Ramos (cell line): ENCODE measurements around the gene PLAAT5.
"Not testable (repeated sequence)": the region's sequence is repeated elsewhere in the genome, so short reads cannot be mapped to it uniquely, and the experiment has no call there.

ENCODE experiments used
- in situ Hi-C: fragments of 300-500 bp; cut with MboI; formaldehyde crosslinking; loops from one replicate; pipeline ENCODE4 v1.14.3; 2022; ENCODE audit warnings: low sequenced_read_pairs; ENCODE audit not compliant: unreplicated experiment

PLAAT5 gene

DNA sequence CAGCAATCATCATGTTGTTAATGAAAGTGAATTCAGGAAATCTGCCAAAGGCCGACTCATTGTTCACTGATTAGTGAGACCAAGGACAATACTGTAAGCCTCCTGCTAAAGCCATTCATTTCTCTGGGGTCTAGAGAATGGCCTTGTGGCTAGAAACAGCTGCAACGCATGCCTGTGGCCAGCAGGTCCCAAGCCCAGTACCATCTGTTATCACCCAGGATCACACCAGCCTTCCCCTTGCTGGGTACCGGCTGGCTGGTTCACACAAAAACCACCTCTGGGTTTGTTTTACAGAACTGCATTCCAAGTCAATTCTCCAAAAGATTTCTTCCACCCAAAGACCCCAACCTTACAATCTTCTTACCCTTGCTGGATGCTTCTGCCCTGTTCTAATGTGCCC, 1.1 kb downstream of the PLAAT5 start:
- in situ Hi-C loops: no loop called here

DNA sequence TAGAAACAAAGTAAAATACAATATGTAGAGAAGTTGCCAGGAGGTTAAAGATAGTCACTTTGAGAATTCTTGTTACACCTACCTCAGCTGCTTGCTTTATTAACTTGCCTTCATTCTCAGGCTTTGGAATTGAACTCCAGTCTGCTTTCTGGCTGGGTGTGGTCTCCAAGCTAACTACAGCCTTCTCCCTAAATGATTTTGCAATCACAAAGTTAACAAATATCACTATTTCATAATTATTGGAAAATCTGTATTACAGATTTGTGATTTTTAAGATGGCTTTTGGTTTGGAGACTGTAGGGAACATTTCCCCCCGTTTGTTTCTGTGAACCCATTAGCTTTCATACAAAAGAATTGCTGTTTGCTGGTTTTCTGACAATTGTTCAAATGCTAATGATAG, 2.2 kb downstream of the PLAAT5 start:
- in situ Hi-C loops: no loop called here

DNA sequence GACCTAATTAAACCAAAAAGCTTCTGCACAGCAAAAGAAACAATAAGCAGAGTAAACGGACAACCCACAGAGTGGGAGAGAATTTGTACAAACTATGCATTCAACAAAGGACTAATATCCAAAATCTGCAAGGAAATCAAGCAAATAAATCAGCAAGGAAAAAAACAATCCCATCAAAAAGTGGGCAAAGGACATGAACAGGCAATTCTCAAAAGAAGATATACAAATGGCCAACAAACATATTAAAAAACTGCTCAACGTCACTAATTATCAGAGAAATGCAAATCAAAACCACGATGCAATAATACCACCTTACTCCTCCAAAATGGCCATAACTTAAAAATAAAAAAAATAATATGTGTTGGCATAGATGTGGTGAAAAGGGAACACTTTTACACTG, 5.2 kb downstream of the PLAAT5 start:
- in situ Hi-C loops: no loop called here

DNA sequence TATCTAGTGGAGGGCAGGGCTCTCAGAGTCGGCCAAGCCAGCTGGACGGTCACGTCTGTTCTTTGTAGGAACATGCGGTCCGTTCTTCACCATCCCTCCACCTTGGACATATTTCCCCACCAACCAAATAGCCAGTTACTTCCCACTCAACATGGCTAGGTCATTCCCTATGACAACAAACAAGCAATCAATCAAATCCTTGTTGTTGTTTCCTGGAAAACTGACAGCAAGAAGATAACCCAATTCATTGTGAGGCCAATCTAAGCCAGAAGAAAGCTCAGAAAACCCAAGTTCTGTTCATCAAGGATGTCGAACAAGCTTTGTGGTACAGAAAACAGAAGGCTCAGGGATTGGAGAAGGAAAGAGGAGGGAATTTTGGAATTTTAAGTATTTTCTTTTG, 10.9 kb downstream of the PLAAT5 start:
- in situ Hi-C loops: no loop called here

DNA sequence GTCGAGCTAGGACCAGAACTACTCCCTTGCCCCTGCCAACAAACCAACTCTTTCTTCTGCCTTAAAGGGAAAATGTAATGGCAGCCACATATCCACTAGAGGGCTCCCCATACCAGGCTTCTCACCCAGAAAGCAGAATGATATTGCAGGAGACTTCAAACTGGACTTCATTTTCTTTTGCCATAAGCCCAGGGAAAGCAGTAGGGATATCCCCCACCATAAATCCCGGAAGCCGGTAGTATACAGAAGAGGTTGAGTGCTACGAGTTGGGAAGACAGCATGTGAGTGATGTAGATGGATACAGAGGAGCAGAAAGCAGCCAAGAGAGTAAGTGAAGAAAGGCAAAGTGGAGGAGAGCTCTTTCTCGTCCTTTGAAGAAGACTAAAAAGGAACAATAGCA, 12.1 kb downstream of the PLAAT5 start:
- in situ Hi-C loops: loop anchor here (10.0 kb wide), 1 partner anchor 156 kb away; no protein-coding TSS in a partner anchor

DNA sequence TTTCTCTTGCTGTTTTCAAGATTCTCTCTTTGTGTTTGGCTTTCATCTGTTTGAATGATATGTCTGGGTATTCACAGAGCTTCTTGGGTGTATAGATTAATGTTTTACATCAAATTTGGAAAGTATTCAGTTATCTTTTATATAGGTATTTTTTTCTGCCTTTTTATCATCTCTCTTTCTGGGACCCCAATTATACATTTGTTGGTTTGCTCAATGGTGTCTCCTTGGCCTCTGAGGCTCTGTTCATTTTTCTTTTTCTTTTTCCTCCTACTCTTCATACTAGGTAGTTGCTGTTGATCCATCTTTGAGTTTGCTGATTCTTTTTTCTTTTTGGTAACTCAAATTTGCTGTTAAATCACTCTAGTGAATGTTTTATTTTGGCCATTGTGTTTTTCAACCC, 14.3 kb downstream of the PLAAT5 start:
- in situ Hi-C loops: loop anchor here (10.0 kb wide), 1 partner anchor 158 kb away; no protein-coding TSS in a partner anchor

DNA sequence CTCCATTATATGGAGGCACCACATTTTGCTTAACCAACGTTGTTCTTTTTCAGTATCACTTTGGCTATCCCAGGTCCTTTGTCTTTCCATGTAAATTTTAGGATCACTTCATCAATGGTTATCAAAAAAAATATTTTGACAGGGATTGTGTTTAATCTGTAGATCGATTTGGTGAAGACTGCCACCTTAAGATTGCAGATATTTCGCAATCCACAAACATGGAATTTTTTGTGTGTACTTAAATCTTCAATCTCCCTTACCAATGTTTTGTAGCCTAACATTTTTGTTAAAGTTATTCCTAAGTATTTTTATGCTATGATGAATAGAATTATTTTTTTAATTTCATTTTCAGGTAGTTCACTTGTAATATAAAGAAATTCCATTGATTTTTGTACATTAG, 18.6 kb downstream of the PLAAT5 start:
- in situ Hi-C loops: loop anchor here (10.0 kb wide), 1 partner anchor 162 kb away; no protein-coding TSS in a partner anchor

DNA sequence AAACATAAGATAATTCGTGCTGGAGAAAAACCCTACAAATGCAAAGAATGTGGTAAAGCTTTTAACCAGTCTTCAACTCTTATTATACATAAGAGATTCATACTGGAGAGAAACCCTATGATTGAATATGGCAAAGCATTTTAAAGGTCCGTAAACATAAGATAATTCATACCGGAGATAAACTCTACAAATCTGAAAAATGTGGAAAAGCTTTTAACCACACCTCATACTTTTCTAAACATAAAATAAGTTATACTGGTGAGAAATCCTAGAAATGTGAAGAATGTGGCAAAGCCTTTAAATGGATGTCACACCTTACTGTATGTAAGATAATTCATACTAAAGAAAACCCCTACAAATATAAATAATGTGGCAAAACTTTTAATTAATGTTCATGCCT, 20.7 kb downstream of the PLAAT5 start:
- in situ Hi-C loops: loop anchor here (10.0 kb wide), 1 partner anchor 164 kb away; no protein-coding TSS in a partner anchor

DNA sequence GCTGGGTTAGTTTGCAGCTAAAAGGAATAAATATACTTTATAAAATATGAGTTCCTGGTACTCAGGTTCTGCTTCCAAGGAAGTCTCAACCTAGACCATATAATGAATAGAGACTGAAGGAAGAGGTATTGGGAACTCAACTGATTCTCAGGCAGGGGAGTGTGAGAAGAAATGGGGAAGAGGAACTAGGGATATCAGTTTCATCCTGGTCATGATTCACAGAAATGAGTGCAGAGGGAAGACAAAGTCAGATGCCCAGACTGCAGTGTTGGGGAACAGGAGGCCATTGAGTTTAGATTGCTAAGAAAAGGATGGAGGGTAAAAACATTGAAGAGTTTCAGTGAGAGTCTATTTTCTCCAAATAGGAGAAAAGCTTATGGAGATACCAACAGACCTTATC, 28.8 kb downstream of the PLAAT5 start:
- in situ Hi-C loops: no loop called here

DNA sequence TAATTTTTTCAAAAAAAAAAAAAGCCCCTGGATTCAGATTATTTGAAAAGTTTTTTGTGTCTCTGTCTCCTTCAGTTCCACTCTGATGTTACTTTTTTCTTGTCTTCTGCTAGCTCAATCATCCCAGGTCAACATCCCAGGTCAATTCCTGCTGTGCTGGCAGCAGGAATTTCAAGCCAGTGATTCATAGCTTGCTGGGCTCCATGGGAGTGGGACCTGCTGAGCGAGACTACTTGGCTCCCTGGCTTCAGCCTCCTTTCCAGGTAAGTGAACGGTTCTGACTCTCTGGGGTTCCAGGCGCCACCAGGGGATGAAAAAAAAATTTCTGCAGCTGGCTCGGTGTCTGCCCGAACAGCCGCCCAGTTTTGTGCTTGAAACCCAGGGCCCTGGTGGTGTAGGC, 31.4 kb downstream of the PLAAT5 start:
- in situ Hi-C loops: no loop called here

DNA sequence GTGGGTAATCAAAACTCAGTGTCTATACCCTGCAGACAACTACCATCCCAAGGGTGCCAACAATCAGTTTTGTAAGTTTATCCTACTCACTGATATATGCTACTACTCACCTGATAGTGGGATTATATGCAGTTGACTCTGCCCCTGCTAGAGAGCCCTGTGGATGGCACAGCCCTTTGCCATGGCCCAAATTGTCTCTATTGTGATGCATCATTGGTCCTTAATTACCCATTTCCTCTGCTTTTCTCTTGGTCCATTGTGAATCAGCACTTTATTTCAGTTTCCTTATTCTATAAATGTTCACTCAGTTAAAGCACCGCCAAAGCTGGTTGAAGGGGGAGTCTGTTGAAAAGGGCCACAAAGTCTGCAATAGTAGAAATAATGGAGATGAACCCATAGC, 42.3 kb downstream of the PLAAT5 start:
- in situ Hi-C loops: no loop called here

DNA sequence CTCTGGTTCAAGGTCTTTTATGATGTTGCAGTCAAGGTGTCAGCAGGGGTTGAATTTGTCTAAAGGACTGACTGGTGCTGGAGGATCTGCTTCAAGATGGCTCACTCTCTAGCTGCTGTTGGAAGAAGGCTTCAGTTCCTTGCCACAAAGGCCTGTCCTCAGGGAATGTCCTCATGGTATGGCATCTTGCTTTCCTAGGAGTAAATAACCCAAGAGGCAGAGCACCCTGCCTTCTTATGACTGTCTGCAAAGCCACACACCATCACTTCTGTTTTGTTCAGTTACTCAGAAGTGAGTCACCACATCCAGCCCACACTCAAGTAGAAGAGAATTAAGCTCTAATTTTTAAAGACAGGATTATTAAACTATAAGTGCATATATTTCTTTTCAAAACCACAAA, 45.2 kb downstream of the PLAAT5 start:
- in situ Hi-C loops: no loop called here

DNA sequence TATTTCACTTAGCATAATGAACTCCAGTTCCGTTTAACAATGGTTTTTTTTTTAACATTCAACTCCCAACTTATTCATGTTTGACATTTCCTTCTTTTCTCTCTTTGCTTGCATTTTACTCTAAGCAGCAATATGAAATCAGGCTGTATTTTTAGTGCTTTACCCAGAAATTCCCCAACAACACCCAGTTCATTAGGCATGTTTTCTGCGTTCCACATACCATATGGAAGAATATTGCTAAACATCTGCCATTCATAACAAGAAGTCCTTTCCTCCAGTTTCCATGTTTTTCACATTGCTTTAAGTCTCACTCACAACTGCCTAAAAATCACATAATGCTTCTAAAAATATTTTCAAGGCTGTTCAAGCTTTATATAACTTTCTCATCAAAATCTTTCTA, 45.8 kb downstream of the PLAAT5 start:
- in situ Hi-C loops: no loop called here

DNA sequence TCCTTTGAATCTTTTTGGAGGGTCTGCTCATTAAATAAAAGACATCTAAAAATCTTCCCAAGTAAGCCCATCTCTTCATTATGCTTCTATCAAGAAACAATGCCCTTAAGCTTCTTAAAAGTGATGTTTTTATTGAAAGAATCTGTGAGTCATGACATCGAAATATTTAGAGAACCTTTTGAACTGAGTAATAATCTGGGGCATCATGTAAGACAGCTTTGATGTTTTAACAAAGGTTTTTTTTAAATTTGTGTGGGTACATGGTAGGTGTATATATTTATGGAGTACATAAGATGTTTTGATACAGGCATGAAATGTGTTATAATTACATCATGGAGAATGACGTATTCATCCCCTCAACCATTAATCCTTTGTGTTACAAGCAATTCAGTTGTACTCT, 46.8 kb downstream of the PLAAT5 start:
- in situ Hi-C loops: no loop called here

DNA sequence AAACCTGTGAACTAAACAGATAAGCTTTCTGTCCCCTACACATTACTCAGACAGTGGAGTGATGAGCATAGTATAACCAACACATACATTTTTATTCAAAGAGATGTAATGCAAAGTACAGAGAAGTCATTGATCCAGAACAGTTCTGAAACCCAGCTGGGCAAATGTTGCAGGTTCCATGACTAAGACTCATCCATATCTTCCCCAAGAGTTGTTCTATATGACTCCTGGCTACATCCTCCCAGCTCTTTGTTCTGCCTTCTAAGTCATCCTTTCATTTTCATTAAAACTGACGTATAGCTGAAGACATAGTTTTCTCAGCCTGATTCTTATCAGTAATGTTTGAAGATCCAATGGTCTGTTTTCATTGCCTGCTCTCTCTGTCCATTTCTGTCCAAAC, 47.3 kb downstream of the PLAAT5 start:
- in situ Hi-C loops: no loop called here

DNA sequence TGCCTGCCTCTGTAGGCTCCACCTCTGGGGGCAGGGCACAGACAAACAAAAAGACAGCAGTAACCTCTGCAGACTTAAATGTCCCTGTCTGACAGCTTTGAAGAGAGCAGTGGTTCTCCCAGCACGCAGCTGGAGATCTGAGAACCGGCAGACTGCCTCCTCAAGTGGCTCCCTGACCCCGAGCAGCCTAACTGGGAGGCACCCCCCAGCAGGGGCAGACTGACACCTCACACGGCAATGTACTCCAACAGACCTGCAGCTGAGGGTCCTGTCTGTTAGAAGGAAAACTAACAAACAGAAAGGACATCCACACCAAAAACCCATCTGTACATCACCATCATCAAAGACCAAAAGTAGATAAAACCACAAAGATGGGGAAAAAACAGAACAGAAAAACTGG, 55.1 kb downstream of the PLAAT5 start:
- in situ Hi-C loops: not testable (repeated sequence)

DNA sequence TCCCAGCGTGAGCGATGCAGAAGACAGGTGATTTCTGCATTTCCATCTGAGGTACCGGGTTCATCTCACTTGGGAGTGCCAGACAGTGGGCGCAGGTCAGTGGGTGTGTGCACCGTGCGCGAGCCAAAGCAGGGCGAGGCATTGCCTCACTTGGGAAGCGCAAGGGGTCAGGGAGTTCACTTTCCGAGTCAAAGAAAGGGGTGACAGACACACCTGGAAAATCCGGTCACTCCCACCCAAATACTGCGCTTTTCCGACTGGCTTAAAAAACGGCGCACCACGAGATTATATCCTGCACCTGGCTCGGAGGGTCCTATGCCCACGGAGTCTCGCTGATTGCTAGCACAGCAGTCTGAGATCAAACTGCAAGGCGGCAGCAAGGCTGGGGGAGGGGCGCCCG, 55.6 kb downstream of the PLAAT5 start:
- in situ Hi-C loops: not testable (repeated sequence)

DNA sequence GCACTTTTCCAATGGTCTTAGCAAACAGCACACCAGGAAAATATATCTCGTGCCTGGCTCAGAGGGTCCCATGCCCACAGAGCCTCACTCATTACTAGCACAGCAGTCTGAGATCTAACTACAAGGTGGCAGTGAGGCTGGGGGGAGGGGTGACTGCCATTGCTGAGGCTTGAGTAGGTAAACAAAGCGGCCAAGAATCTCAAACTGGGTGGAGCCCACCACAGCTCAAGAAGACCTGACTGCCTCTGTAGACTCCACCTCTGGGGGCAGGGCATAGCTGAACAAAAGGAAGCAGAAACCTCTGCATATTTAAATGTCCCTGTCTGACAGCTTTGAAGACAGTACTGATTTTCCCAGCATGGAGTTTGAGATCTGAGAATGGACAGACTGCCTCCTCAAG, 60.2 kb downstream of the PLAAT5 start:
- in situ Hi-C loops: not testable (repeated sequence)

DNA sequence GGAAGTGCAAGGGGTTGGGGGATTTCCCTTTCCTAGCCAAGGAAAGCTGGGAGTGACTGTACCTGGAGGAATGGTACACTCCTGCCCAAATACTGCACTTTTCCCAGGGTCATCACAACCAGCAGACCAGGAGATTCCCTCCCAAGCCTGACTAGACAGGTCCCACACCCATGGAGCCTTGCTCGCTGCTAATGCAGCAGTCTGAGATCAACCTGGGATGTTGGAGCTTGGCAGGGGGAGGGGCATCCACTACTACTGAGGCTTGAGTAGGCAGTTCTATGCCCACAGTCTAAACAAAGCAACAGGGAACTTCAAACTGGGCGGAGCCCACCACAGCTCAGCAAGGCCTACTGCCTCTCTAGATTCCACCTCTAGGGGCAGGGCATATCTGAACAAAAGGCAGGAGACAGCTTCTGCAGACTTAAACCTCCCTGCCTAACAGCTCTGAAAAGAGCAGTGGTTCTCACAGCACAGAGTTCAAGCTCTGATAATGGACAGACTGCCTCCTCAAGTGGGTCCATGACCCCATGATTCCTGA, 62.9 kb downstream of the PLAAT5 start:
- in situ Hi-C loops: no loop called here

DNA sequence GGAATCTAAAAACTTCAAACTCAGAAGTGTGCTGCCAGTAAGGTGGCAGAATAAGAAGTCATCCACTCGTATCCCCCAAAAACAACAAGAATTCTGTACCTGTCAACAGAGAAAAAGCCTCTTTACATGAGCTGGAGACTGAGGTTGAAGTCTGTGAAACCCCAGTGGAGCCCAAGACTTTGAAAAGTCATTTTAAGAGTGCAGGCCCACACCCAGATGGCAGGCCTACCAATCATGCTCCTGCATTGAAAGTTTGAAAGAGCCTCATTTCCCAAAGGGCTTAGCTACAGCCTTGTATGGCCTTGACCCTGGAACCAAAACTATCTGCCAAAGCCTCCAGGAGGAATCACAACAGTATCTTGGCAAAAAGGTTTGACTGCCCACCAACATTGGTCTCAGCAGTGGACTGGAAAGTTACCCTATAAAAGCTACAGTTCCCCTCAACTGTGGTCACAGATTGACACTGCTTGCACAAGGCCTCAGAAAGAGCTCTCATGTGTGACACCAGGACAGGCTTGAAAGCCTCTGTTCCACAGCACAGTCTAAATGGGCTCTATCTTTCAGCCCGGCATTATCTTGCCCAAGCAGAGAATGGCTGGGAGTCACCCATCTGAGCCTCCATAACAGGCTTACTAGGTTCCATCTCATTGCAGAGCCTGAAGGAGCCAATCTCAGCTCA, 73.7 kb downstream of the PLAAT5 start:
- in situ Hi-C loops: no loop called here
